GM19324 (cell line): ENCODE measurements around the gene CYP2C18.
A peak's percentile ranks its signal among the peaks of the same experiment; 100 is the strongest.
"Not testable (repeated sequence)": the region's sequence is repeated elsewhere in the genome, so short reads cannot be mapped to it uniquely, and the experiment has no call there.

Experiments
- ATAC-seq: cut with Tn5 transposase; IDR thresholded peaks from one replicate; pipeline ENCODE4 v1.9.1; 2021; ENCODE audit warnings: mild to moderate bottlenecking, moderate library complexity; ENCODE audit not compliant: unreplicated experiment, low FRiP score

The CYP2C18 gene

GRCh38 chr10:94683214-94684054 is at the start of gene CYP2C18:
Gene CYP2C18 (plus strand): TSS chr10:94683729. CDS start chr10:94683820, 91 bp downstream.
- ATAC-seq, result no peak

DNA sequence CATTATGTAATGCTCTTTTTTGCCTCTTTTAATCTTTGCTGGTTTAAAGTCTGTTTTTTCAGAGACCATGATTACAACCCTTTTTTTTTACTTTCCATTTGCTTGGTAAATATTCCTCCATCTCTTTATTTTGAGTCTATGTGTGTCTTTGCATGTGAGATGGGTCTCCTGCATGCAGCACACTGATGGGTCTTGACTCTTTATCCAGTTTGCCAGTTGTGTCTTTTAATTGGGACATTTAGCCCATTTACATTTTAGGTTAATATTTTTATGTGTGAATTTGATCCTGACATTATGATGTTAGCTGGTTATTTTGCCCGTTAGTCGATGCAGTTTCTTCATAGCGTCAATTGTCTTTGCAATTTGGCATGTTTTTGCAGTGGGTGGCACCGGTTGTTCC is 45.4 kb upstream of the CYP2C18 start:
- ATAC-seq, result not testable (repeated sequence)

GRCh38 chr10:94639902-94640301 is 43.6 kb upstream of the CYP2C18 start:
- no peak for ATAC-seq

DNA sequence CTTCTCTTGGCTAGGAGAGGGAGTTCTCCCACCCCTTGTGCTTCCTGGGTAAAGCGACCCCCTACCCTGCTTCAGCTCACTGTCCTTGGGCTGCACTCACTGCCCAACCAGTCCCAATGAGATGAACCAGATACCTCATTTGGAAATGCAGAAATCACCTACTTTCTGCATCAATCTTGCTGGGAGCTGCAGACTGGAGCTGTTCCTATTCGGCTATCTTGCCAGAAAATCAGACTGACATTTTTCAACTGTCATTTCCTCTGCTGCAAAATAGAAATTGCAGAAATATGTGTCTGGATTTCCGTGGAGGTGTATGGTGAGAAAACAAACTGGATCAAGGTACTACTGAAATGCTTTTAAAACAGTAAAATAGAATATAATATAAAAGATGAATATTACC is 43.0 kb upstream of the CYP2C18 start:
- no peak for ATAC-seq

- no peak for ATAC-seq
These were observed 42.0 kb upstream of the CYP2C18 start for GRCh38 chr10:94641480-94641879.

- no peak for ATAC-seq
These were observed 39.2 kb upstream of the CYP2C18 start for GRCh38 chr10:94644352-94644751.

DNA sequence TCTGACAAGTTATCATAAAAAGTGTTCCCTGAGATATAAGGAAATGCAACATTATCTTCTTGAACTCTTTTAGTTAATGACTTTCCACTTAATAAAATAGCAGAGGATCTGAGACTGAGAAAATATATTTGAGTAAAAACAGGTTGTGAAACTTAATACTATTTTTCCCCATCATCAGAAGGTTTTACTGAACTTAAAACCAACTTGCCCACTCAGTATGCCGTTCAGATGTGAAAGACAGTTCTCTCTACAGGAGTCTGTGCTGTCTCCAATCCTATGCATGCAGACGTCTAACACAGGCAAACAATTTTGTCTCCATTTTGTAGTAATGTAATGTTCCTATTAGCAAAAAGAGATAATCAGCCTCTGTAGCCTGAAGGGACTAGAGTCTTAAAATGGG is 38.2 kb upstream of the CYP2C18 start:
- ATAC-seq, result peak; percentile 69

DNA sequence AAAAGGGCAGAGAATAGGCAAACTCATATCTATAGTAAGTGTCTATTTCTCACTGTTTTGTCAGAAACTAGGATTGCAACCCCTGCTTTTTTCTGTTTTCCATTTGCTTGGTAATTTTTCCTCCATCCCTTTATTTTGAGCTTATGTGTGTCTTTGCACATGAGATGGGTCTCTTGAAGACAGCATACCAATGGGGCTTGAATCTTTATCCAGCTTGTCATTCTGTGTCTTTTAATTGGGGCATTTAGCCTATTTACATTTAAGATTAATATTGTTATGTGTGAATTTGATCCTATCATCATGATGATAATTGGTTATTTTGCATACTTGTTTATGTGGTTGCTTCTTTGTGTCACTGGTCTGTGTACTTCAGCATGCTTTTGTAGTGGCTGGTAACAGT is 28.3 kb upstream of the CYP2C18 start:
- not testable (repeated sequence) for ATAC-seq

- not testable (repeated sequence) for ATAC-seq
These were observed 20.5 kb upstream of the CYP2C18 start for GRCh38 chr10:94663061-94663460.

DNA sequence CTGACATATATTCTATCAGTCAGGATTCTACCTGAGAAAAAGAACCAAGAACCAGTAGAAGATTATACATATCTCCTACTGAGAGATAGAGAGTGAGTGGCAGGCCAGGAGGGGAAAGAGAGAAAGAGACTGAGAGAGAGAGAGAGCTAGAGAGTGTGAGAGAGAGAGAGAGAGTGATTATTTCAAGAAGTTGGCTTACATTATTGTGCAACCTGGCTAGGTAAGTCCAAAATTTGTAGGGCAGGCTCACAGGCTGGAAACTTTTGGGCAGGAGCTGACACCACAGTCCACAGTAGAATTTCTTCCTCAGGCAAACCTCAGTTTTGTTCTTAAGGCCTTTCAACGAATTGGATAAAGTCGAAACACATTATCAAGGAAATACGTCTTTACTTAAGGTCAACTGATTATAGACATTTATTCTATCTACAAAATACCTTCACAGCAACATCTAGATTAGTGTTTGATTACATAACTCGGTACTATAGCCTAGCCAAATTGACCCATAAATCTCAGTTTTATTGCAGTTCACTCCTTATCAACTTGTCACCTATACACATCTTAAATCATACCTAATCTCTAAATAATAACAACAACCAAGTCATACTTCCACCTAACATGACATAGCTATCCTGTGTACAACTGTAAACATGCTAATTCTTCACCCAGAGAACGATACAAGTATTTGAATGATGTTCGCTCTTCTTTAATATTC is 17.0 kb upstream of the CYP2C18 start:
- no peak for ATAC-seq

GRCh38 chr10:94673614-94674321 is 9.8 kb upstream of the CYP2C18 start:
- ATAC-seq, result no peak

- no peak for ATAC-seq
These were observed 7.0 kb upstream of the CYP2C18 start for GRCh38 chr10:94676496-94676895.

GRCh38 chr10:94677691-94678090 is 5.8 kb upstream of the CYP2C18 start:
- no peak for ATAC-seq

- ATAC-seq, result no peak
These were observed 5.1 kb upstream of the CYP2C18 start for GRCh38 chr10:94678475-94678874.

DNA sequence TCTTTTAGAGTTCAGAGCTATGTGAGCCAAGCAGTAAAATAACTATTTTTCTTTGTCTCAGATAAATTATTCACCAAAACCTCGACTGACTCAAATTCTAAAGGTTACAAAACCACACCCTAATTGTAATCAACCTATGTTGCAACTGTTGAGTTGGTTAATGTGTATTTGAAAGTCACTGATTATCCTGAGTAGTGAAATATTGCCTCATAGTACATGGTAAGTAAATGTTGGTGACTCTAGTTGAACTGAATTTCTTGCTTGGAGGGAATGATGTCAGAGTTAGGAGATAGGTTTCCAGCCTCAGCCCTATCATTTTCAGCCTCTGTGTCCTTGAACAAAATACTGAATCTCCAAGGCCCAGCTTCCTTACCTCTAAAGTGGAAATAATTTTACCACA is 3.0 kb upstream of the CYP2C18 start:
- ATAC-seq, result no peak

- not testable (repeated sequence) for ATAC-seq
These were observed 893 bp upstream of the CYP2C18 start for GRCh38 chr10:94682636-94683035.

- no peak for ATAC-seq
These were observed 4.2 kb downstream of the CYP2C18 start for GRCh38 chr10:94687625-94688248.

- no peak for ATAC-seq
These were observed 22.6 kb downstream of the CYP2C18 start for GRCh38 chr10:94706089-94706488.

- no peak for ATAC-seq
These were observed 27.0 kb downstream of the CYP2C18 start for GRCh38 chr10:94710578-94710977.

DNA sequence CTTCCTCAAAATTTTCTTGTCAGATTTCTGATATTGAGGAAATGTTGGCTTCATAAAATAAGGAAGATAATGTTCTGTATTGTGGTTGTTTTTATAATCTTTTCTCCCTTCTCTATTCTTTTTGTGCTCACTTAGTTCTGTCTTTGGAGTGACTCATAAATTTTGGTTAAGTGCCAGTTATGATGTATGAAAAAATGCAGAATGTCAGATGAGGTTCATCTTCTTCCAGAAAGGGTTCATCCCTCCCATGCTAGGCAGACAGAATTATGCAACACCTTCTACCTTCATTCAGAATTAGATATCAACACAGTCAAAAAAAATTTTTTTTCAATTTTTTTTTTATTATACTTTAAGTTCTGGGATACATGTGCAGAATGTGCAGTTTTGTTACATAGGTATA is 42.3 kb downstream of the CYP2C18 start:
- no peak for ATAC-seq

DNA sequence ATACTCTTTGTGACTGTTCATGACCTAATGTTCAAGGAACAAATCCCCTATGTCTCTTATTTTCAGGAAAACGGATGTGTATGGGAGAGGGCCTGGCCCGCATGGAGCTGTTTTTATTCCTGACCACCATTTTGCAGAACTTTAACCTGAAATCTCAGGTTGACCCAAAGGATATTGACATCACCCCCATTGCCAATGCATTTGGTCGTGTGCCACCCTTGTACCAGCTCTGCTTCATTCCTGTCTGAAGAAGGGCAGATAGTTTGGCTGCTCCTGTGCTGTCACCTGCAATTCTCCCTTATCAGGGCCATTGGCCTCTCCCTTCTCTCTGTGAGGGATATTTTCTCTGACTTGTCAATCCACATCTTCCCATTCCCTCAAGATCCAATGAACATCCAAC is 51.7 kb downstream of the CYP2C18 start:
- ATAC-seq, result no peak
